Middle frontal gyrus (tissue), 1 donor: ENCODE data around the gene KDM6B.
"Not testable (repeated sequence)": the region's sequence is repeated elsewhere in the genome, so short reads cannot be mapped to it uniquely, and the experiment has no call there.

Experiments used
- DNase-seq: peaks from one replicate; pipeline ENCODE4 v3.0.0-alpha.2; 2015; ENCODE audit warnings: low spot score; ENCODE audit errors: extremely low spot score

Gene KDM6B

GRCh38 chr17:7850701-7851437 is 16.9 kb downstream of the KDM6B start:
- no peak for DNase-seq

- DNase-seq: peak; percentile 86
Observed at GRCh38 chr17:7851438-7852261, 17.6 kb downstream of the KDM6B start.

DNA sequence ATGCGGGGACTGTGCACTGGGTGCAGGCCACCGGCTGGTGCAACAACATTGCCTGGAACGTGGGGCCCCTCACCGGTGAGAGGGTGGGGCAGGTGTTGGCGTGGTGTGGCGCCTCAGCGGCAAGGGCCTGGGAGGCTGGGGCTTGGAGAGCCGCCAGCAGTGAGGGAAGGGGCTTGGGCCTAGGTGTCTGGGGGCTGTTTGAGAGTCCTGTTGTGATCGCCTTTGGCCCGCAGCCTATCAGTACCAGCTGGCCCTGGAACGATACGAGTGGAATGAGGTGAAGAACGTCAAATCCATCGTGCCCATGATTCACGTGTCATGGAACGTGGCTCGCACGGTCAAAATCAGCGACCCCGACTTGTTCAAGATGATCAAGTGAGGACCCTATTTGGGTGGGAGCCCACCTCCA is 18.2 kb downstream of the KDM6B start:
- DNase-seq: no peak

GRCh38 chr17:7852919-7853690 is 19.1 kb downstream of the KDM6B start:
- no peak for DNase-seq

DNA sequence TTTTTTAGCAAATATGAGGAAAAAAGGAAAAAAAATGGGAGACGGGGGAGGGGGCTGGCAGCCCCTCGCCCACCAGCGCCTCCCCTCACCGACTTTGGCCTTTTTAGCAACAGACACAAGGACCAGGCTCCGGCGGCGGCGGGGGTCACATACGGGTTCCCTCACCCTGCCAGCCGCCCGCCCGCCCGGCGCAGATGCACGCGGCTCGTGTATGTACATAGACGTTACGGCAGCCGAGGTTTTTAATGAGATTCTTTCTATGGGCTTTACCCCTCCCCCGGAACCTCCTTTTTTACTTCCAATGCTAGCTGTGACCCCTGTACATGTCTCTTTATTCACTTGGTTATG is 19.6 kb downstream of the KDM6B start:
- DNase-seq: no peak

- DNase-seq: no peak
Observed at GRCh38 chr17:7854078-7854777, 20.2 kb downstream of the KDM6B start.

DNA sequence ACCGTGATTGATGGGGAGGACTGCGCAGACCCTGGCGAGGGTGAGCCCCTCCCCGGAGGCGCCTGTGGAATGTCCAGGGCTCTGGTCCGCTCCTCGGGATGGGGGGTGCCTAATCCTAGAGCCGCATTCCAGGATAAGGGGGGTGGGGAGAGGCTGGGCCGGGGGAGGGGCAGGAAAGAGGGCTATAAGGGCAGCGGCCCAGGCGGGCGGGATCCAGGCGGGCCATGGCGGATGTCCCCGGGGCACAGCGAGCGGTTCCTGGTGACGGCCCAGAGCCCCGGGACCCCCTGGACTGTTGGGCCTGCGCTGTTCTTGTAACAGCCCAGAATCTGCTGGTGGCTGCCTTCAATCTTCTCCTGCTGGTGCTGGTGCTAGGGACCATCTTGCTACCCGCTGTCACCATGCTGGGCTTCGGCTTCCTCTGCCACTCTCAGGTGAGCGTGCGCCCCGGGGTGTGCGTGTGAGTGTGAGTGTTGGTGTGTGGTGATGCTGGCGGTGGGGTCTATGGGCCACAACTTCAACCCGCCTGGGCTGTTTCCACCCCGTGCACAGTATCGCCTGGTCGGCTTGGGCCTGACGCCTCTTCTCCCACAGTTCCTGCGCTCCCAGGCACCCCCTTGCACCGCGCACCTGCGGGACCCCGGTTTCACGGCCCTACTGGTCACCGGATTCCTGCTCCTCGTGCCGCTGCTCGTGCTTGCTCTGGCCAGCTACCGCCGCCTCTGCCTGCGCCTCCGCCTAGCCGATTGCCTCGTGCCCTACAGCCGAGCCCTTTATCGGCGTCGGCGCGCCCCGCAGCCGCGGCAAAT is 21.0 kb downstream of the KDM6B start, which contains the start of gene TMEM88:
TSS of gene TMEM88 (plus strand) at position 216 of the 809 bp plus-strand sequence. CDS start at position 225, 9 bp downstream.
- no peak for DNase-seq

- no peak for DNase-seq
Observed at GRCh38 chr17:7855660-7856010, 21.6 kb downstream of the KDM6B start.

GRCh38 chr17:7856011-7856810 is 22.2 kb downstream of the KDM6B start:
- DNase-seq: no peak

- DNase-seq: peak; percentile 97
Observed at GRCh38 chr17:7856811-7857712, 23.0 kb downstream of the KDM6B start, which contains the start of gene NAA38. Gene NAA38 (minus strand): TSS chr17:7857559. CDS start chr17:7857463, 96 bp downstream.

DNA sequence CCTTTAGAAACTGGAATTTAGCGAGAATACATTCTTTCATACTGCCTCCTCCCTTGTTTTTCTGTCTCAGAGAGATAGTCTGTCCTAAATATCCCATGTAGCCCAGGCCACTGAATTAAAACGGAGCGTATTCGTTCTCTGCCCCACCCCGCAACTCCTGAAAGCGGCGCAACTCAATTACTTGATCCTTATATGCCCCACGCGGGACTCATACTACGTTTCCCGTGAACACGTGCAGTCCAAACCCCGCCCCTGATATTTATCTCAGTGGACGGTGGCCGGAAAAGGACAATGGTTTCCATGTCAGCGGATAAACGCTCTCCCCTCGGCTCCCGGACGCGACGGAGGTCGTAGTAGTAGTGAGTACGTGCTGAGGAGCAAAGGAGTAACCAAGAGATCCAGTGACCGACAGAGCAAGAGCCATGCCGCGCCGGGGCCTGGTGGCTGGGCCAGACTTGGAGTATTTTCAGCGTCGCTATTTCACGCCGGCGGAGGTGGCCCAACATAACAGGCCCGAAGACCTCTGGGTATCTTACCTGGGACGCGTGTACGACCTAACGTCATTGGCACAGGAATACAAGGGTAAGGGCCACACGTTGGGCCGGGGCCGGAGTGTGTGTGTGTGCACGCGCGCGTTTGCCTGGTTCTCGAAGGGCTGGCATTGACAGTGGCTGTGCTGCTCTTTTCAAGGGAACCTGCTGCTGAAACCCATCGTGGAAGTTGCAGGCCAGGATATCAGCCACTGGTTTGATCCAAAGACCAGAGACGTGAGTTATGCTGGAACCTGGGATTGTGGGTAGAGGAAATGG is 23.9 kb downstream of the KDM6B start, which contains the start of gene CYB5D1:
TSS of gene CYB5D1 (plus strand) at position 291 of the 809 bp plus-strand sequence. CDS start at position 423, 132 bp downstream.
- DNase-seq: peak; percentile 85

DNA sequence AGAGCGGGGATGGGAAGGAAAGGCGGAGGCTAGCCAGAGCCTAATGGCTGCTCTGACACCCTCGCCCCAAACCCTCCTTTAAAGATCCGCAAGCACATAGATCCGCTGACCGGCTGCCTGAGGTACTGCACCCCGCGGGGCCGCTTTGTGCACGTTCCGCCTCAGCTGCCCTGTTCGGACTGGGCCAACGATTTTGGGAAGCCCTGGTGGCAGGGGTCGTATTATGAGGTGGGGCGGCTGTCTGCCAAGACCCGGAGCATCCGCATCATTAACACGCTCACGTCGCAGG is 24.4 kb downstream of the KDM6B start:
- DNase-seq: no peak

- DNase-seq: no peak
Observed at GRCh38 chr17:7859028-7859427, 25.0 kb downstream of the KDM6B start.

DNA sequence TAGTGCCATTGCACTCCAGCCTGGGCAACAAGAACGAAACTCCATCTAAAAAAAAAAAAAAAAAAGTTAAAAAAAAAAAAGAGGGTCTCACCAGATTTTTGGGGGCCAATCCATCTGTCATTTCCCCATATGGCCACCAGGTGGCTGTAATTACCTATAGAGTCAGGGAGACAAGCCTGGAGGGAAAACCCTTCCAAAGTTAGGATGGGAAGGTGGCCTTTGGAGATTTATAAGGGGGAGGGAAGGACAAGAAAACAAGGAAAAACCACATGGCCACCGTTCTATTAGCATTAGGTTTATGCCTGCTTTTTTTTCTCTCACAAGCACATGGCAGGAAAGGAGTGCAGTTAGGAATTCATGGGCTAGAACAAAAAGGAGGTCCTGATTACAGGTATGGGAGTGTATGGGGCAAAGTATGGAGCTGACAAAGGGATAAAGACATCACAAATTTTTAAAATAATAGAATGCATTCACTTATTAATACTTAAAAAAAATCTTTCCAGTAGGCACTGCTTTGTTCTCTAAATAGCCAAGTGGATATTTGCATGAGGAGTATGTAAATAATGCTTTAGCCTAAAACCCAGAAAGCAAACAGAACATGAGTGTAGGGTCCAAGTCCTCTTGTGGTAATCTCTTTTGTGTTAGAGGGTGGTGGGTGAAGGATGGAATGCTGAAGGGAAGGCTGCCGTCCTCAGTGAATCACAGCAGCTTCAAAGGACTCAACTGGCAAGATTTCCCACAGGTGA is 28.8 kb downstream of the KDM6B start:
- DNase-seq: no peak

- DNase-seq: not testable (repeated sequence)
Observed at GRCh38 chr17:7864384-7864783, 30.4 kb downstream of the KDM6B start.

DNA sequence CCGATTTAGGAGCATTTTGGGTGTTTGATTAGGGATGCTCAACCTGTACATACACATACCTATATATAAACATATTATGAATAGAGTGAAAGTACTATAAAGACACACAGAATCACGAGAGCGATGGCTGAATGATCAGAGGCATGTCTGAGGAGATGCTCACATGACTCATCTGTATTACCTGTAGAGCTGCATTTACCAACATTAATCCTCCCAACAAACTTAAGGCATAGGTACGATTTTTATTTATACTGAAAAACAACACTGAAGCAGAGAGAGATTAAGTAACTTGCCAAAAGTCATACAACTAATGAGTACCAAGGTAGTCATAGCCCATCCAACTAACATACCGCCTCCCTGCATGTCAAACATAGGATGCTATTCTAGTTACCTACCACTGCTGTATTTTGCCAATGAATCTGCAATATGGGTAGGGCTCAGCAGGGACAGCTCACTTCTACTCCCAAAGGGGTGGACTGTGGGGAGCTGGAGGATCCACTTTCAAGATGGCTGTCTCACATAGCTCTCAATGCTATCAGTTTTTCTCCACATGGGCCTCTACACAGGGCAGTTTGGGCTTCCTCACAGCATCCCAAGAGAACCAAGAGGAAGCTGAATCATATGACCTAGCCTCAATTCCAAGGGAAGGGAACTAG is 31.1 kb downstream of the KDM6B start:
- DNase-seq: no peak
